ENCODE data around the gene FAM83C.

GRCh38 chr20:35341366-35342028 is 49.3 kb upstream of the FAM83C start:
- TF ChIP-seq CTCF (IDR thresholded peaks at IDR 0.05) (no peak), EZH2 (IDR thresholded peaks at IDR 0.05) (no peak)
